ENCODE data around the gene TDRD5.
"Not testable (repeated sequence)": the region's sequence is repeated elsewhere in the genome, so short reads cannot be mapped to it uniquely, and the experiment has no call there.

TDRD5 gene

GRCh38 chr1:179694530-179694929, 102.9 kb downstream of the TDRD5 start:
- H3K4me1 Mint-ChIP-seq; H3K27ac Mint-ChIP-seq; H3K4me3 Mint-ChIP-seq; ATAC-seq (ENCODE audit: low read depth); DNase-seq (ENCODE audit: low spot score in 2 of 2); H3K9me3 Mint-ChIP-seq; H3K36me3 Mint-ChIP-seq: not testable (repeated sequence)
- peaks cover 10% of the 10 kb centered on the region for H3K27me3 Mint-ChIP-seq

- Mint-ChIP-seq H3K27me3 (peaks cover 1% of the 10 kb centered on the region), H3K36me3 (no peaks in the 10 kb centered on the region), H3K4me1 (no peaks in the 10 kb centered on the region), H3K9me3 (peaks cover 2% of the 10 kb centered on the region), H3K27ac (no peak overlapping the region), H3K4me3 (no peak overlapping the region)
- ATAC-seq (ENCODE audit: low read depth) (no peak), DNase-seq (ENCODE audit: low spot score in 2 of 2) (no peak)
These were observed 111.4 kb downstream of the TDRD5 start for GRCh38 chr1:179702946-179703539.

- DNase-seq (ENCODE audit: low spot score in 2 of 2) = peak; percentile 27 to 33
- H3K27me3 Mint-ChIP-seq = peaks cover 8% of the 10 kb centered on the region
- no peaks in the 10 kb centered on the region for H3K4me1 Mint-ChIP-seq
- peak; percentile 31 for ATAC-seq (ENCODE audit: low read depth)
- H3K4me3 Mint-ChIP-seq = no peak overlapping the region
- H3K36me3 Mint-ChIP-seq = no peaks in the 10 kb centered on the region
- no peak overlapping the region for H3K27ac Mint-ChIP-seq
- no peaks in the 10 kb centered on the region for H3K9me3 Mint-ChIP-seq
These were observed 114.8 kb downstream of the TDRD5 start for GRCh38 chr1:179706339-179706941.

- DNase-seq (ENCODE audit: low spot score in 2 of 2) = no peak
- Mint-ChIP-seq H3K4me1 (no peaks in the 10 kb centered on the region), H3K36me3 (peaks cover 2% of the 10 kb centered on the region), H3K9me3 (no peaks in the 10 kb centered on the region), H3K27ac (no peak overlapping the region), H3K4me3 (no peak overlapping the region), H3K27me3 (peaks cover 8% of the 10 kb centered on the region)
- no peak for ATAC-seq (ENCODE audit: low read depth)
These were observed 115.8 kb downstream of the TDRD5 start for GRCh38 chr1:179707406-179707805.

GRCh38 chr1:179708434-179709195, 117.0 kb downstream of the TDRD5 start:
- Mint-ChIP-seq H3K27ac (no peak overlapping the region), H3K4me1 (no peaks in the 10 kb centered on the region), H3K4me3 (no peak overlapping the region), H3K27me3 (peaks cover 8% of the 10 kb centered on the region), H3K36me3 (peaks cover 2% of the 10 kb centered on the region), H3K9me3 (peaks cover 2% of the 10 kb centered on the region)
- DNase-seq (ENCODE audit: low spot score in 2 of 2) (no peak), ATAC-seq (ENCODE audit: low read depth) (no peak)

GRCh38 chr1:179709841-179710329, 118.3 kb downstream of the TDRD5 start:
- no peaks in the 10 kb centered on the region for H3K4me1 Mint-ChIP-seq
- H3K27ac Mint-ChIP-seq = no peak overlapping the region
- no peak overlapping the region for H3K4me3 Mint-ChIP-seq
- ATAC-seq (ENCODE audit: low read depth) (peak; percentile 78), DNase-seq (ENCODE audit: low spot score in 2 of 2) (no peak)
- H3K36me3 Mint-ChIP-seq = peaks cover 2% of the 10 kb centered on the region
- peaks cover 8% of the 10 kb centered on the region for H3K27me3 Mint-ChIP-seq
- peaks cover 7% of the 10 kb centered on the region for H3K9me3 Mint-ChIP-seq

- DNase-seq (ENCODE audit: low spot score in 2 of 2) (no peak), ATAC-seq (ENCODE audit: low read depth) (no peak)
- Mint-ChIP-seq H3K9me3 (peaks cover 32% of the 10 kb centered on the region), H3K4me3 (no peak overlapping the region), H3K27me3 (peaks cover 2% of the 10 kb centered on the region), H3K36me3 (peaks cover 6% of the 10 kb centered on the region), H3K27ac (no peak overlapping the region), H3K4me1 (no peaks in the 10 kb centered on the region)
These were observed 122.5 kb downstream of the TDRD5 start for GRCh38 chr1:179714159-179714558.

GRCh38 chr1:179714623-179715022, 123.0 kb downstream of the TDRD5 start:
- H3K4me3 Mint-ChIP-seq = no peak overlapping the region
- H3K27me3 Mint-ChIP-seq = peaks cover 1% of the 10 kb centered on the region
- ATAC-seq (ENCODE audit: low read depth) (no peak), DNase-seq (ENCODE audit: low spot score in 2 of 2) (no peak)
- peaks cover 6% of the 10 kb centered on the region for H3K36me3 Mint-ChIP-seq
- H3K27ac Mint-ChIP-seq = no peak overlapping the region
- peaks cover 32% of the 10 kb centered on the region for H3K9me3 Mint-ChIP-seq
- H3K4me1 Mint-ChIP-seq = no peaks in the 10 kb centered on the region

- DNase-seq (ENCODE audit: low spot score in 2 of 2) (no peak), ATAC-seq (ENCODE audit: low read depth) (no peak)
- no peaks in the 10 kb centered on the region for H3K4me1 Mint-ChIP-seq
- H3K27me3 Mint-ChIP-seq = peaks cover 1% of the 10 kb centered on the region
- no peak overlapping the region for H3K27ac Mint-ChIP-seq
- peaks cover 30% of the 10 kb centered on the region for H3K9me3 Mint-ChIP-seq
- no peak overlapping the region for H3K4me3 Mint-ChIP-seq
- H3K36me3 Mint-ChIP-seq = peaks cover 4% of the 10 kb centered on the region
These were observed 127.6 kb downstream of the TDRD5 start for GRCh38 chr1:179719272-179719671.

- DNase-seq (ENCODE audit: low spot score in 2 of 2) (no peak), ATAC-seq (ENCODE audit: low read depth) (no peak)
- Mint-ChIP-seq H3K4me1 (no peaks in the 10 kb centered on the region), H3K4me3 (no peak overlapping the region), H3K36me3 (no peaks in the 10 kb centered on the region), H3K9me3 (no peaks in the 10 kb centered on the region), H3K27me3 (peaks cover 1% of the 10 kb centered on the region), H3K27ac (no peak overlapping the region)
These were observed 136.6 kb downstream of the TDRD5 start for GRCh38 chr1:179728271-179728670.

GRCh38 chr1:179729881-179730280, 138.2 kb downstream of the TDRD5 start:
- no peaks in the 10 kb centered on the region for H3K4me1 Mint-ChIP-seq
- DNase-seq (ENCODE audit: low spot score in 2 of 2) (no peak), ATAC-seq (ENCODE audit: low read depth) (no peak)
- peaks cover 5% of the 10 kb centered on the region for H3K27me3 Mint-ChIP-seq
- H3K9me3 Mint-ChIP-seq = no peaks in the 10 kb centered on the region
- no peak overlapping the region for H3K4me3 Mint-ChIP-seq
- H3K36me3 Mint-ChIP-seq = no peaks in the 10 kb centered on the region
- no peak overlapping the region for H3K27ac Mint-ChIP-seq

- no peak overlapping the region for H3K27ac Mint-ChIP-seq
- H3K36me3 Mint-ChIP-seq = no peaks in the 10 kb centered on the region
- H3K4me1 Mint-ChIP-seq = no peaks in the 10 kb centered on the region
- ATAC-seq (ENCODE audit: low read depth) (no peak), DNase-seq (ENCODE audit: low spot score in 2 of 2) (no peak)
- H3K27me3 Mint-ChIP-seq = peaks cover 10% of the 10 kb centered on the region
- H3K9me3 Mint-ChIP-seq = no peaks in the 10 kb centered on the region
- no peak overlapping the region for H3K4me3 Mint-ChIP-seq
These were observed 140.0 kb downstream of the TDRD5 start for GRCh38 chr1:179731643-179732042.
